ENCODE measurements around the gene RHOA. TPM values are rescaled to one million over a fixed set of nuclear protein-coding genes. Genes with fewer than 3 reads are reported as not detected.
"Not testable (repeated sequence)": the region's sequence is repeated elsewhere in the genome, so short reads cannot be mapped to it uniquely, and the experiment has no call there.

The RHOA gene
- total RNA-seq, 1 donor from 2014 or later: 538 TPM

DNA sequence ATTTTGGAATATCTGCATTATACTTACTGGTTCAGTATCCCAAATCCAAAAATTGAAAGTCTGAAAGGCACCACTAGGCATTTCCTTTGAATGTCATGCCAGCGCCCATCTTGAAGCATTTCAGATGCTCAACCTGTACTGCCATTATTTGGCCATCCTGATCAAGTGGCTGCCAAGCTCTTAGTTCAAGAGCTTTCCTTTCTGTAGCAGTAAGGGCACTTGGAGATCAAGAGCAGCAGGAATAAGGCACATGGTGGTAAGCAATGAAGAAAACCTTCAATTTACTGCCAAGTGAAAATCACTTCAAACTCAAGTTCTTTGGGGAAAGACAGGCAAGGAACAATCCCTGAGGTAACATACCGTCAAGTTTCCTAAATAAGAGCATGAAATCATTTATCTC, 10.0 kb downstream of the RHOA start:
- Histone ChIP-seq H3K79me2 (ENCODE audit: insufficient read depth, low read length) (peaks cover 99% of the 10 kb centered on the region), H3K27me3 (ENCODE audit: insufficient read depth, low read length) (no peaks in the 10 kb centered on the region), H3K4me3 (ENCODE audit: insufficient read depth, low read depth, low read length) (no peak overlapping the region), H3K9me3 (ENCODE audit: insufficient read depth, low read depth, low read length) (no peaks in the 10 kb centered on the region), H3K36me3 (ENCODE audit: insufficient read depth, low read length) (peaks cover 10% of the 10 kb centered on the region), H3K9ac (ENCODE audit: low read length) (no peak overlapping the region), H3K27ac (ENCODE audit: low read depth, low read length) (no peak overlapping the region), H2AFZ (ENCODE audit: low read depth, low read length) (no peak overlapping the region), H4K20me1 (ENCODE audit: insufficient read depth, low read length) (peaks cover 96% of the 10 kb centered on the region), H3K4me2 (ENCODE audit: low read length) (no peak overlapping the region), H3K4me1 (ENCODE audit: insufficient read depth, low read length) (peaks cover 7% of the 10 kb centered on the region)
- FAIRE-seq (no peak), DNase-seq (ENCODE audit: low read depth) (no peak)
- no peak overlapping the region for H3K4me3 Mint-ChIP-seq (ENCODE audit: unreplicated experiment)
- H3K9me3 Mint-ChIP-seq (ENCODE audit: unreplicated experiment): no peaks in the 10 kb centered on the region
- H3K36me3 Mint-ChIP-seq (ENCODE audit: low read depth, unreplicated experiment): peaks cover 2% of the 10 kb centered on the region
- peaks cover 21% of the 10 kb centered on the region for H3K4me1 Mint-ChIP-seq (ENCODE audit: low read depth, unreplicated experiment)
- H3K27ac Mint-ChIP-seq (ENCODE audit: unreplicated experiment): no peak overlapping the region
- no peaks in the 10 kb centered on the region for H3K27me3 Mint-ChIP-seq (ENCODE audit: low read depth, unreplicated experiment)
- TF ChIP-seq EZH2 (IDR thresholded peaks at IDR 0.05; ENCODE audit: insufficient read depth, low read length): no peak
- TF ChIP-seq, protein P1, sequence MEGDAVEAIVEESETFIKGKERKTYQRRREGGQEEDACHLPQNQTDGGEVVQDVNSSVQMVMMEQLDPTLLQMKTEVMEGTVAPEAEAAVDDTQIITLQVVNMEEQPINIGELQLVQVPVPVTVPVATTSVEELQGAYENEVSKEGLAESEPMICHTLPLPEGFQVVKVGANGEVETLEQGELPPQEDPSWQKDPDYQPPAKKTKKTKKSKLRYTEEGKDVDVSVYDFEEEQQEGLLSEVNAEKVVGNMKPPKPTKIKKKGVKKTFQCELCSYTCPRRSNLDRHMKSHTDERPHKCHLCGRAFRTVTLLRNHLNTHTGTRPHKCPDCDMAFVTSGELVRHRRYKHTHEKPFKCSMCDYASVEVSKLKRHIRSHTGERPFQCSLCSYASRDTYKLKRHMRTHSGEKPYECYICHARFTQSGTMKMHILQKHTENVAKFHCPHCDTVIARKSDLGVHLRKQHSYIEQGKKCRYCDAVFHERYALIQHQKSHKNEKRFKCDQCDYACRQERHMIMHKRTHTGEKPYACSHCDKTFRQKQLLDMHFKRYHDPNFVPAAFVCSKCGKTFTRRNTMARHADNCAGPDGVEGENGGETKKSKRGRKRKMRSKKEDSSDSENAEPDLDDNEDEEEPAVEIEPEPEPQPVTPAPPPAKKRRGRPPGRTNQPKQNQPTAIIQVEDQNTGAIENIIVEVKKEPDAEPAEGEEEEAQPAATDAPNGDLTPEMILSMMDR (IDR thresholded peaks at IDR 0.05; ENCODE audit: insufficient read depth, low read depth, low read length): no peak

DNA sequence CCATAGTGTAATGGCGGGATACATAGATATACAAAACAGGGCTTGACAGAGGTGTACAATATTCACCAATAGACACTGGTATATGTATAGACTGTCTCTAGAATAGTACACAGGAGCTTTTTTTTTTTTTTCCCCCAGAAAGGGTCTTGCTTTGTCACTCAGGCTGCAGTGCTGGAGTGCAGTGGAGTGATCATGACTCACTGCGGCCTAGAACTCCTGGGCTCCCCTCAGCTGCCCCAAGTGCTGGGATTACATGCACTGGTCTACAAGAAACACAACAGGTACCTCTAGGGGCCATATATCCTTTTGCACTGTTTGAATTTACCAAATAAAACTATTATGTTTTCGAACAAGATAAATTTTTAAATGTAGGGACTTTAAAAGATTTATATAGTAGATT, 12.3 kb downstream of the RHOA start:
- Histone ChIP-seq H3K4me1 (ENCODE audit: insufficient read depth, low read length) (peaks cover 5% of the 10 kb centered on the region), H3K4me2 (ENCODE audit: low read length) (peak overlapping the region; percentile 8), H3K9ac (ENCODE audit: low read length) (no peak overlapping the region), H3K27ac (ENCODE audit: low read depth, low read length) (no peak overlapping the region), H2AFZ (ENCODE audit: low read depth, low read length) (no peak overlapping the region), H3K79me2 (ENCODE audit: insufficient read depth, low read length) (peaks cover 99% of the 10 kb centered on the region), H3K9me3 (ENCODE audit: insufficient read depth, low read depth, low read length) (no peaks in the 10 kb centered on the region), H3K36me3 (ENCODE audit: insufficient read depth, low read length) (peaks cover 14% of the 10 kb centered on the region), H4K20me1 (ENCODE audit: insufficient read depth, low read length) (peaks cover 97% of the 10 kb centered on the region), H3K4me3 (ENCODE audit: insufficient read depth, low read depth, low read length) (no peak overlapping the region), H3K27me3 (ENCODE audit: insufficient read depth, low read length) (no peaks in the 10 kb centered on the region)
- H3K4me3 Mint-ChIP-seq (ENCODE audit: unreplicated experiment): peak overlapping the region; percentile 50
- no peak for TF ChIP-seq EZH2 (IDR thresholded peaks at IDR 0.05; ENCODE audit: insufficient read depth, low read length)
- TF ChIP-seq, protein P1 (IDR thresholded peaks at IDR 0.05; ENCODE audit: insufficient read depth, low read depth, low read length): no peak
- FAIRE-seq (no peak), DNase-seq (ENCODE audit: low read depth) (peak; percentile 40)
- peaks cover 8% of the 10 kb centered on the region for H3K36me3 Mint-ChIP-seq (ENCODE audit: low read depth, unreplicated experiment)
- no peaks in the 10 kb centered on the region for H3K27me3 Mint-ChIP-seq (ENCODE audit: low read depth, unreplicated experiment)
- H3K9me3 Mint-ChIP-seq (ENCODE audit: unreplicated experiment): no peaks in the 10 kb centered on the region
- peak overlapping the region; percentile 2 for H3K27ac Mint-ChIP-seq (ENCODE audit: unreplicated experiment)
- H3K4me1 Mint-ChIP-seq (ENCODE audit: low read depth, unreplicated experiment): peaks cover 21% of the 10 kb centered on the region

DNA sequence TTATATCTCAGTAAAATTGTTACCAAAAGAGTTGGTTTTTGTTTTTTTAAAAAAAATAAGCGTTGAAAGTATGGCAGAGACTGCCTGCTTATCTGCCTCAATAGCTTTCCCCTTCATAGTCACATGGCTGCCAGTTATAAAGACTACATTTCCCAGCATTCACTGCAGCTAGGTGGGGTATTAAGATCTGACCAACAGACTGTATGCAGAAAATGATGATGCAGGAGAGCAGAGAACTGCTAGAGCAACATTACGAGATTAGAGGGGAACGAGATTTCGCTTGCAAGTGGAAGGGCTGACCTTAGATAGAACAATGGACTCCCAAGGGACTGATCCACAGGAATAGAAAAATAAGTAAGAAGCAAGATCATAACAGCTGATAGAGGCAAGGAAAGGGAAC, 14.3 kb downstream of the RHOA start:
- Histone ChIP-seq H3K27ac (ENCODE audit: low read depth, low read length) (no peak overlapping the region), H3K4me2 (ENCODE audit: low read length) (no peak overlapping the region), H3K9me3 (ENCODE audit: insufficient read depth, low read depth, low read length) (no peaks in the 10 kb centered on the region), H3K79me2 (ENCODE audit: insufficient read depth, low read length) (peaks cover 95% of the 10 kb centered on the region), H3K9ac (ENCODE audit: low read length) (no peak overlapping the region), H3K4me1 (ENCODE audit: insufficient read depth, low read length) (peaks cover 5% of the 10 kb centered on the region), H2AFZ (ENCODE audit: low read depth, low read length) (no peak overlapping the region), H3K36me3 (ENCODE audit: insufficient read depth, low read length) (peaks cover 14% of the 10 kb centered on the region), H3K27me3 (ENCODE audit: insufficient read depth, low read length) (no peaks in the 10 kb centered on the region), H3K4me3 (ENCODE audit: insufficient read depth, low read depth, low read length) (no peak overlapping the region), H4K20me1 (ENCODE audit: insufficient read depth, low read length) (peaks cover 92% of the 10 kb centered on the region)
- Mint-ChIP-seq H3K27ac (ENCODE audit: unreplicated experiment) (peak overlapping the region; percentile 17), H3K4me1 (ENCODE audit: low read depth, unreplicated experiment) (peaks cover 26% of the 10 kb centered on the region), H3K36me3 (ENCODE audit: low read depth, unreplicated experiment) (peaks cover 7% of the 10 kb centered on the region), H3K27me3 (ENCODE audit: low read depth, unreplicated experiment) (no peaks in the 10 kb centered on the region), H3K4me3 (ENCODE audit: unreplicated experiment) (peak overlapping the region; percentile 7), H3K9me3 (ENCODE audit: unreplicated experiment) (no peaks in the 10 kb centered on the region)
- FAIRE-seq: no peak
- no peak for DNase-seq (ENCODE audit: low read depth)
- TF ChIP-seq, protein P1 (IDR thresholded peaks at IDR 0.05; ENCODE audit: insufficient read depth, low read depth, low read length): no peak
- no peak for TF ChIP-seq EZH2 (IDR thresholded peaks at IDR 0.05; ENCODE audit: insufficient read depth, low read length)

DNA sequence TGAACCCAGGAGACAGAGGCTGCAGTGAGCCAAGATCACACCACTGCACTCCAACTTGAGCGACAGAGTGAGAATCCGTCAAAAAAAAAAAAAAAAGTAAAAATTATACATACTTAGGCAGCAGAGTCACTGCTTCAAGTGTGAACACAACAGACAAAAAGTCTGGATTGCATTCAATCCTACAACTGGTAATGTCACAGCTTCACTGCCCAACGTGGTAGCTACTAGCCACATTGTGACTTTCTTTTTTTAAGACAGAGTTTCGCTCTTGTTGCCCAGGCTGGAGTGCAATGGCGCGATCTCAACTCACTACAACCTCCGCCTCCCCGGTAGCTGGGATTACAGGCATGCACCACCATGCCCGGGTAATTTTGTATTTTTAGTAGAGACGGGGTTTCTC, 20.5 kb downstream of the RHOA start:
- not testable (repeated sequence) for H3K9me3 Mint-ChIP-seq (ENCODE audit: unreplicated experiment); H3K27me3 Mint-ChIP-seq (ENCODE audit: low read depth, unreplicated experiment)
- peaks cover 25% of the 10 kb centered on the region for H3K4me1 Mint-ChIP-seq (ENCODE audit: low read depth, unreplicated experiment)

More for the DNA sequence above, 20.5 kb downstream of the RHOA start:
- peaks cover 94% of the 10 kb centered on the region for H3K79me2 ChIP-seq (ENCODE audit: insufficient read depth, low read length)
- H3K9me3 ChIP-seq (ENCODE audit: insufficient read depth, low read depth, low read length); H3K9ac ChIP-seq (ENCODE audit: low read length); DNase-seq (ENCODE audit: low read depth); H3K27me3 ChIP-seq (ENCODE audit: insufficient read depth, low read length); H3K4me3 Mint-ChIP-seq (ENCODE audit: unreplicated experiment); FAIRE-seq; H3K4me3 ChIP-seq (ENCODE audit: insufficient read depth, low read depth, low read length); H2AFZ ChIP-seq (ENCODE audit: low read depth, low read length); H3K4me2 ChIP-seq (ENCODE audit: low read length); H3K27ac ChIP-seq (ENCODE audit: low read depth, low read length); H3K27ac Mint-ChIP-seq (ENCODE audit: unreplicated experiment); H3K36me3 ChIP-seq (ENCODE audit: insufficient read depth, low read length): not testable (repeated sequence)
- H3K4me1 ChIP-seq (ENCODE audit: insufficient read depth, low read length): peaks cover 11% of the 10 kb centered on the region
- H4K20me1 ChIP-seq (ENCODE audit: insufficient read depth, low read length): peaks cover 91% of the 10 kb centered on the region
- H3K36me3 Mint-ChIP-seq (ENCODE audit: low read depth, unreplicated experiment): peaks cover 12% of the 10 kb centered on the region

All from astrocyte (in vitro differentiated cells and primary cell).